ENCODE measurements around the gene APOO. TPM values are rescaled to one million over a fixed set of nuclear protein-coding genes. Genes with fewer than 3 reads are reported as not detected.

APOO gene
- total and polyA plus RNA-seq, 2 of the 4 experiments (the other 2 are of a cell fraction): 9.0 to 14.2 TPM

- Histone ChIP-seq H2AFZ (replicated peaks; ENCODE audit: low read length, poor library complexity) (no peak overlapping the region), H3K23ac (ENCODE audit: low read depth, low read length) (no peak overlapping the region), H4K91ac (ENCODE audit: insufficient read depth, low read depth, low read length) (no peak overlapping the region), H4K5ac (ENCODE audit: low read depth, low read length) (no peak overlapping the region), H3K4me3 (ENCODE audit: insufficient read depth, low read depth, low read length) (no peak overlapping the region), H3K79me1 (ENCODE audit: low read depth in 1 of 2, low read length in 2 of 2) (no peaks in the 10 kb centered on the region), H3K9me1 (ENCODE audit: insufficient read depth, low read length) (no peaks in the 10 kb centered on the region), H2AK9ac (replicated peaks; ENCODE audit: low read depth, low read length, poor library complexity) (no peak overlapping the region), H3K9me3 (ENCODE audit: control insufficient read depth, insufficient read depth, low read length) (no peaks in the 10 kb centered on the region), H3K56ac (ENCODE audit: extremely low read depth, insufficient read depth, low read length) (no peak overlapping the region), H3K9ac (ENCODE audit: low read depth, low read length) (no peak overlapping the region), H3K4me1 (ENCODE audit: control insufficient read depth, insufficient read depth, low read length) (no peaks in the 10 kb centered on the region), H2AK5ac (ENCODE audit: low read depth, low read length) (no peak overlapping the region), H2BK120ac (ENCODE audit: low read depth, low read length) (no peak overlapping the region), H2BK5ac (ENCODE audit: low read depth, low read length, poor library complexity, severe bottlenecking) (no peak overlapping the region), H2BK20ac (ENCODE audit: low read depth, low read length) (no peak overlapping the region), H4K20me1 (ENCODE audit: insufficient read depth, low read length) (no peaks in the 10 kb centered on the region), H3K18ac (ENCODE audit: low read depth, low read length) (no peak overlapping the region), H2BK15ac (ENCODE audit: low read depth, low read length) (no peak overlapping the region), H3K27ac (ENCODE audit: insufficient read depth, low read length) (no peak overlapping the region), H3K14ac (replicated peaks; ENCODE audit: low read depth, low read length) (no peak overlapping the region), H4K8ac (ENCODE audit: low read depth in 2 of 2, low read length in 2 of 2) (no peak overlapping the region), H3K4ac (ENCODE audit: low read depth, low read length) (no peak overlapping the region), H3K27me3 (ENCODE audit: control insufficient read depth, insufficient read depth, low read length) (no peaks in the 10 kb centered on the region), H3K4me2 (ENCODE audit: low read depth, low read length) (no peak overlapping the region), H3K36me3 (ENCODE audit: control insufficient read depth, insufficient read depth, low read length) (no peaks in the 10 kb centered on the region)
- WGBS, 2 experiments (ENCODE audit: extremely low coverage in 2 of 2, insufficient read length in 1 of 2): no CpG with 5 or more reads among the region's 2 CpGs
- DNase-seq (no peak), ATAC-seq (ENCODE audit: low read depth) (no peak)
- intact Hi-C loops (cut with micrococcal nuclease) (no loop called here), dilution Hi-C loops (cut with HindIII; ENCODE audit: low sequenced_read_pairs, unreplicated experiment) (no loop called here), in situ Hi-C loops (cut with MboI; ENCODE audit: low sequenced_read_pairs) (no loop called here)
- ChIA-PET POLR2A (ENCODE audit: unreplicated experiment) (interaction anchor here (0.6 kb wide), 1 partner anchor 86 kb away, joined by 3 read pairs; no protein-coding TSS in a partner anchor), CTCF (no interaction called here)
- no TSS peak for BruUV-seq (replicated peaks)
- no peak for TF ChIP-seq NFE2L2 (IDR thresholded peaks at IDR 0.05; ENCODE audit: low read depth, low read length)
- no peak for TF ChIP-seq RFX5 (IDR thresholded peaks at IDR 0.05; ENCODE audit: low read depth, low read length)
- no peak for TF ChIP-seq RCOR1 (IDR thresholded peaks at IDR 0.05; ENCODE audit: insufficient replicate concordance, low read length)
- TF ChIP-seq RAD21 (IDR thresholded peaks at IDR 0.05; ENCODE audit: low read length): no peak
- TF ChIP-seq MAZ (IDR thresholded peaks at IDR 0.05; ENCODE audit: borderline replicate concordance, low read depth, low read length): no peak
- no peak for TF ChIP-seq CTCF (conservative IDR thresholded peaks at IDR 0.05; ENCODE audit: low read depth, low read length)
- no peak for TF ChIP-seq ELK1 (IDR thresholded peaks at IDR 0.05; ENCODE audit: borderline replicate concordance, low read depth, low read length)
- no peak for TF ChIP-seq SMC3 (IDR thresholded peaks at IDR 0.05; ENCODE audit: low read depth, low read length)
- no peak for TF ChIP-seq MXI1 (IDR thresholded peaks at IDR 0.05; ENCODE audit: borderline replicate concordance, low read depth, low read length)
- no peak for TF ChIP-seq MAFK (IDR thresholded peaks at IDR 0.05; ENCODE audit: low read depth, low read length)
- TF ChIP-seq FOS (IDR thresholded peaks at IDR 0.05; ENCODE audit: low read depth, low read length): no peak
- no peak for TF ChIP-seq POLR2A (IDR thresholded peaks at IDR 0.05; ENCODE audit: low read depth, low read length)
- no peak for TF ChIP-seq USF2 (IDR thresholded peaks at IDR 0.05; ENCODE audit: low read depth, low read length)
- no peak for TF ChIP-seq CHD1 (IDR thresholded peaks at IDR 0.05; ENCODE audit: low read depth, low read length)
- TF ChIP-seq BHLHE40 (IDR thresholded peaks at IDR 0.05; ENCODE audit: low read depth, low read length): no peak
- no peak for TF ChIP-seq CEBPB (IDR thresholded peaks at IDR 0.05; ENCODE audit: low read depth, low read length)
These were observed 37.7 kb downstream of the APOO start for GRCh38 chrX:23870041-23870440.
